Upper lobe of left lung (tissue), 6 donors: ENCODE measurements around the gene MRPS27. TPM values are rescaled to one million over a fixed set of nuclear protein-coding genes. Genes with fewer than 3 reads are reported as not detected.

Experiments used
- ATAC-seq, 2 donors: fragments of 200-7000 bp; cut with Tn5 transposase; one replicate each; pipeline ENCODE4 v1.9.1; 2022; ENCODE audit warnings: mild to moderate bottlenecking in 2 of 2, moderate library complexity in 2 of 2; ENCODE audit not compliant: low FRiP score in 2 of 2
- DNase-seq, 2 donors: peaks; one replicate each; pipeline ENCODE4 v3.0.0-alpha.2; 2019 to 2020
- H3K27ac ChIP-seq, 4 donors: fragments of 200-600 bp; sonication (generic); one replicate each; pipeline ENCODE4 v1.5.1; 2016 to 2019
- H3K27me3 ChIP-seq, 4 donors: fragments of 200-600 bp; sonication (generic); one replicate each; pipeline ENCODE4 v1.5.1; 2017 to 2019
- H3K36me3 ChIP-seq, 4 donors: fragments of 200-600 bp; sonication (generic); one replicate each; pipeline ENCODE4 v1.5.1; 2016 to 2019
- H3K4me1 ChIP-seq, 4 donors: fragments of 200-600 bp; sonication (generic); one replicate each; pipeline ENCODE4 v1.5.1; 2018 to 2019
- H3K4me3 ChIP-seq, 4 donors: fragments of 200-600 bp; sonication (generic); one replicate each; pipeline ENCODE4 v1.5.1; 2017 to 2019; ENCODE audit warnings: mild to moderate bottlenecking in 2 of 4, moderate library complexity in 1 of 4
- H3K9me3 ChIP-seq, 4 donors: fragments of 200-600 bp; sonication (generic); one replicate each; pipeline ENCODE4 v1.5.1; 2018 to 2019
- CTCF ChIP-seq, 6 experiments: fragments of 450-650 bp in 4 of 6; fragments of 200-600 bp in 2 of 6; sonication (generic) in 2 of 6; IDR thresholded peaks; one replicate each; pipeline ENCODE4 v1.5.1; 2016 to 2019; ENCODE audit warnings: antibody characterized with exemption in 6 of 6
- EP300 ChIP-seq, 4 donors: sonication (generic); formaldehyde crosslinking; IDR thresholded peaks; one replicate each; pipeline ENCODE4 v1.5.1; 2017; ENCODE audit warnings: antibody characterized with exemption in 4 of 4, control low read depth in 2 of 4
- POLR2A ChIP-seq, 4 donors: fragments of 450-650 bp; IDR thresholded peaks; one replicate each; pipeline ENCODE4 v1.5.1; 2016 to 2017; ENCODE audit warnings: antibody characterized with exemption in 4 of 4, mild to moderate bottlenecking in 2 of 4
- POLR2AphosphoS5 ChIP-seq, 2 donors: sonication (generic); formaldehyde crosslinking; IDR thresholded peaks; one replicate each; pipeline ENCODE4 v1.5.1; 2017; ENCODE audit warnings: antibody characterized with exemption in 2 of 2
- WGBS, 2 donors: methylation state at CpG; one replicate each; pipeline ENCODE4 v1.1.5; 2017 to 2018; 5-methylcytosine and 5-hydroxymethylcytosine counted together
- total RNA-seq, 6 donors: library from RNA; depleted of rRNA in 4 of 6; stranded (reverse); fragments of >200 nt in 4 of 6; gene quantifications; one replicate each; pipeline versions ENCODE4 v1.1.0 to v1.2.1, GENCODE V29; 2016 to 2021
- donor health status: DM: no; HTN: no; CAD: no; lungs with moderate emphysema.
- donor health status: DM: no; HTN: yes; CAD: no; lungs with severe emphysema.

The MRPS27 gene
- total RNA-seq, 6 donors from 2014 or later, result 15.7 to 36.9 (median 34.4) TPM

- no peak for ATAC-seq
- Histone ChIP-seq H3K27ac (no peak overlapping the region), H3K27me3 (no peaks in the 10 kb centered on the region), H3K4me3 (no peak overlapping the region), H3K9me3 (no peaks in the 10 kb centered on the region), H3K36me3 (peaks cover 15 to 37% (median 32%) of the 10 kb centered on the region in 4 donors), H3K4me1 (no peaks in the 10 kb centered on the region)
- TF ChIP-seq CTCF (IDR thresholded peaks at IDR 0.05) (no peak), EP300 (IDR thresholded peaks at IDR 0.05) (no peak), POLR2A (IDR thresholded peaks at IDR 0.05) (no peak), POLR2AphosphoS5 (IDR thresholded peaks at IDR 0.05) (no peak)
- 93 to 99% methylated on average over 3 of the region's 3 CpGs for WGBS, 2 donors
- no peak for DNase-seq
These were observed 103.3 kb downstream of the MRPS27 start for GRCh38 chr5:72216756-72217155.

GRCh38 chr5:72214168-72214567 is 105.9 kb downstream of the MRPS27 start:
- H3K4me1 ChIP-seq, result peaks cover 0 to 4% (median 0%) of the 10 kb centered on the region in 4 donors
- H3K27ac ChIP-seq, result no peak overlapping the region
- ATAC-seq (no peak), DNase-seq (no peak)
- H3K9me3 ChIP-seq, result no peaks in the 10 kb centered on the region
- TF ChIP-seq POLR2AphosphoS5 (IDR thresholded peaks at IDR 0.05) (no peak), EP300 (IDR thresholded peaks at IDR 0.05) (no peak), POLR2A (IDR thresholded peaks at IDR 0.05) (no peak), CTCF (IDR thresholded peaks at IDR 0.05) (no peak)
- no peak overlapping the region for H3K4me3 ChIP-seq
- H3K27me3 ChIP-seq, result no peaks in the 10 kb centered on the region
- WGBS, 2 donors, result 90 to 95% methylated on average over 4 of the region's 4 CpGs
- peaks cover 5 to 11% (median 8%) of the 10 kb centered on the region in 4 donors for H3K36me3 ChIP-seq

GRCh38 chr5:72213482-72213881 is 106.6 kb downstream of the MRPS27 start:
- Histone ChIP-seq H3K27ac (no peak overlapping the region), H3K27me3 (no peaks in the 10 kb centered on the region), H3K36me3 (peaks cover 2 to 5% (median 3%) of the 10 kb centered on the region in 4 donors), H3K4me1 (peaks cover 0 to 4% (median 0%) of the 10 kb centered on the region in 4 donors), H3K9me3 (no peaks in the 10 kb centered on the region), H3K4me3 (no peak overlapping the region)
- TF ChIP-seq POLR2A (IDR thresholded peaks at IDR 0.05) (no peak), EP300 (IDR thresholded peaks at IDR 0.05) (no peak)
- DNase-seq (no peak), ATAC-seq (no peak)
- 97% methylated on average over 4 of the region's 4 CpGs for WGBS, 2 donors

- ATAC-seq (no peak), DNase-seq (no peak)
- Histone ChIP-seq H3K9me3 (no peaks in the 10 kb centered on the region), H3K27ac (no peak overlapping the region), H3K4me1 (peaks cover 0 to 4% (median 0%) of the 10 kb centered on the region in 4 donors), H3K36me3 (no peaks in the 10 kb centered on the region), H3K27me3 (no peaks in the 10 kb centered on the region), H3K4me3 (no peak overlapping the region)
- WGBS, 2 donors, result 93 to 99% methylated on average over 2 of the region's 2 CpGs
- TF ChIP-seq POLR2AphosphoS5 (IDR thresholded peaks at IDR 0.05), result no peak
- TF ChIP-seq CTCF (IDR thresholded peaks at IDR 0.05), result no peak
- TF ChIP-seq POLR2A (IDR thresholded peaks at IDR 0.05), result no peak
- TF ChIP-seq EP300 (IDR thresholded peaks at IDR 0.05), result no peak
These were observed 107.9 kb downstream of the MRPS27 start for GRCh38 chr5:72212171-72212570.

GRCh38 chr5:72210888-72211678 is 109.0 kb downstream of the MRPS27 start:
- ATAC-seq (peak in 1 of 2 donors; percentile 44), DNase-seq (no peak)

More at GRCh38 chr5:72210888-72211678, 109.0 kb downstream of the MRPS27 start:
- TF ChIP-seq POLR2A (IDR thresholded peaks at IDR 0.05) (no peak), CTCF (IDR thresholded peaks at IDR 0.05) (no peak), EP300 (IDR thresholded peaks at IDR 0.05) (no peak), POLR2AphosphoS5 (IDR thresholded peaks at IDR 0.05) (no peak)
- no peaks in the 10 kb centered on the region for H3K36me3 ChIP-seq
- no peak overlapping the region for H3K4me3 ChIP-seq
- no peaks in the 10 kb centered on the region for H3K9me3 ChIP-seq
- H3K27ac ChIP-seq, result peak overlapping the region in 3 of 4 donors; percentile 51 to 70 (median 55)
- H3K4me1 ChIP-seq, result peaks cover 0 to 4% (median 0%) of the 10 kb centered on the region in 4 donors
- 61 to 65% methylated on average over 6 of the region's 6 CpGs for WGBS, 2 donors
- H3K27me3 ChIP-seq, result no peaks in the 10 kb centered on the region
